Measurements from ENCODE around the gene ARID3A. TPM values are rescaled to one million over a fixed set of nuclear protein-coding genes. Genes with fewer than 3 reads are reported as not detected.

Gene ARID3A
- total RNA-seq, 2 donors from 2014 or later = 3.8 to 18.7 TPM

- Histone ChIP-seq H3K27ac (no peak overlapping the region), H3K27me3 (replicated peaks; ENCODE audit: insufficient read depth) (no peaks in the 10 kb centered on the region), H3K4me1 (replicated peaks) (no peaks in the 10 kb centered on the region), H3K9me3 (no peaks in the 10 kb centered on the region), H3K4me3 (no peak overlapping the region), H3K36me3 (peaks cover 10 to 26% of the 10 kb centered on the region in 2 donors)
- TF ChIP-seq POLR2AphosphoS5 (IDR thresholded peaks at IDR 0.05) (no peak), CTCF (IDR thresholded peaks at IDR 0.05) (no peak), POLR2A (IDR thresholded peaks at IDR 0.05) (no peak)
- no peak for DNase-seq (ENCODE audit: low spot score)
- WGBS = 91% methylated on average over 50 of the region's 51 CpGs
- intact Hi-C loops (cut with DNase I) = no loop called here
Observed at GRCh38 chr19:884420-885211, 41.2 kb upstream of the ARID3A start.

DNA sequence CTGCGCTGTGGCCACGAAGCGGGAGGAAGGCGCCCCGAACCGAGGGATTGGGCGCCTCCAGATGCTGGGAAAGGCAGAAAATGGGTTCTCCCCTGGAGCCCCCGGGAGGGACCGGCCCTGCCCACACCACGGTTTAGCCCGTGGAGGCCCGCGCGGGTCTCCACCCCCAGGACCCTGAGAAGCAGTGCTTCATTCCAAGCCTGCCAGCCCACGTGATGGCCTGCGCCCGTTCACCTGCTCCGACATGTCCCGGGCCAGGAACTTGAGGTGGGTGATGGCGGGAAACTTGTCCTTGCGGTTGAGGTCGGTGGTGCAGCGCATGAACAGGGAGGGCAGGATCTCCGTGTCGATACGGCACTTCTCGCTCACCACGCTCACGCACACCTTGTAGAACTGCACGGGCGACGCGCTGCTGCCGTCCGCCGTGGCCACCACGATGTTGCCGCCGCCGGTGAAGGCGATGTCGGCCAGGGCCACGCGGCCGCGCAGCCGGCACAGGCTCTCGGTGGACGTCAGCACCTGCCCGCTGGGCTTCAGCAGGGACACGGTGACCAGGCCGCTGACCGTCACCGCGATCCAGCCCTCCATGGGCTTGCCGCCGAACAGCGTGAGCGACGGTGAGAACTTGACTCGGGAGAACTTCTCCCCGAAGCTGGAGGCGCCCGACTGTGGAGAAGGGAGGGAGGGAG lies 40.2 kb upstream of the ARID3A start:
- Histone ChIP-seq H3K4me1 (replicated peaks) (no peaks in the 10 kb centered on the region), H3K9me3 (no peaks in the 10 kb centered on the region), H3K4me3 (no peak overlapping the region), H3K36me3 (peaks cover 4 to 22% of the 10 kb centered on the region in 2 donors), H3K27me3 (replicated peaks; ENCODE audit: insufficient read depth) (no peaks in the 10 kb centered on the region), H3K27ac (no peak overlapping the region)
- 93% methylated on average over 57 of the region's 64 CpGs for WGBS
- DNase-seq (ENCODE audit: low spot score) = no peak
- intact Hi-C loops (cut with DNase I) = no loop called here
- no peak for TF ChIP-seq CTCF (IDR thresholded peaks at IDR 0.05)
- no peak for TF ChIP-seq POLR2A (IDR thresholded peaks at IDR 0.05)
- TF ChIP-seq POLR2AphosphoS5 (IDR thresholded peaks at IDR 0.05) = no peak

DNA sequence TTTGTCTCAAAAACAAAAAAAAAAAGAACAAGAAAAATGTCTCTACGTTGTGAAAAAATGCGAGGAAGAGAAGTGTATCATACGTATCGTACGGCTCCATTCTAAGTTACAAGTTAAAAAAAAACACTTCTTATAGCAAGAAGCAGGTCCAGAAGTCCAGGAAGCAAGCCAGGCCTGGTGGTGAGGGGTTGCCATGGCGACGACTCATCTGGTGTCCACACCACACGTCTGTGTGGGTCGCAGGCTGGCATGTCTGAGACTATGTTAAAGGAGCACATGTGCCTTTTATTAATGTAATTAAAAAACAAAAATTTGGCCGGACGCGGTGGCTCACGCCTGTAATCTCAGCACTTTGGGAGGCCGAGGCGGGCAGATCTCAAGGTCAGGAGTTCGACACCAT lies 38.8 kb upstream of the ARID3A start:
- intact Hi-C loops (cut with DNase I) = no loop called here
- WGBS = 78% methylated on average over 16 of the region's 16 CpGs
- Histone ChIP-seq H3K36me3 (peaks cover 4 to 14% of the 10 kb centered on the region in 2 donors), H3K4me3 (no peak overlapping the region), H3K27me3 (replicated peaks; ENCODE audit: insufficient read depth) (no peaks in the 10 kb centered on the region), H3K4me1 (replicated peaks) (no peaks in the 10 kb centered on the region), H3K9me3 (no peaks in the 10 kb centered on the region), H3K27ac (no peak overlapping the region)
- TF ChIP-seq POLR2AphosphoS5 (IDR thresholded peaks at IDR 0.05) = no peak
- TF ChIP-seq CTCF (IDR thresholded peaks at IDR 0.05) = no peak
- no peak for TF ChIP-seq POLR2A (IDR thresholded peaks at IDR 0.05)
- DNase-seq (ENCODE audit: low spot score) = no peak

DNA sequence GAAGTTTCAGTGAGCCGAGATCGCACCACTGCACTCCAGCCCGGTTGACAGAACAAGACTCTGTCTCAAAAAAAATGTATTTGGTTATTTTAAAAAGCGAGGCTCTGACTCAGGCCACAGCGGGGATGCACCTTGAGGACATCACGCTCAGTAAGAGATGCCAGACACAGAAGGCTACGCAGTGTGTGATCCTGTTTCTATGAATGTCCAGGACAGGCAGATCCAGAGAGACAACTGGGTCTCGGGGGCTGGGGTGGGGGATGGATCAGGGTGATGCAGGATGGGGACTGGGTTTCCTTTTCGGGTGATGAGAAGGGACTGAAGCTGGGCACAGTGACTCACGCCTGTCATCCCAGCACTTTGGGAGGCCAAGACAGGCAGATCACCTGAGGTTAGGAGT lies 38.2 kb upstream of the ARID3A start:
- no peaks in the 10 kb centered on the region for H3K4me1 ChIP-seq (replicated peaks)
- no peaks in the 10 kb centered on the region for H3K9me3 ChIP-seq
- no peak overlapping the region for H3K27ac ChIP-seq
- WGBS = 93% methylated on average over 10 of the region's 10 CpGs
- TF ChIP-seq POLR2A (IDR thresholded peaks at IDR 0.05) = no peak
- no peak for TF ChIP-seq POLR2AphosphoS5 (IDR thresholded peaks at IDR 0.05)
- TF ChIP-seq CTCF (IDR thresholded peaks at IDR 0.05) = no peak
- no peak overlapping the region for H3K4me3 ChIP-seq
- peaks cover under 1 to 14% of the 10 kb centered on the region in 2 donors for H3K36me3 ChIP-seq
- intact Hi-C loops (cut with DNase I) = no loop called here
- DNase-seq (ENCODE audit: low spot score) = no peak
- H3K27me3 ChIP-seq (replicated peaks; ENCODE audit: insufficient read depth) = no peaks in the 10 kb centered on the region
